ENCODE data around the gene CEACAM3.

DNA sequence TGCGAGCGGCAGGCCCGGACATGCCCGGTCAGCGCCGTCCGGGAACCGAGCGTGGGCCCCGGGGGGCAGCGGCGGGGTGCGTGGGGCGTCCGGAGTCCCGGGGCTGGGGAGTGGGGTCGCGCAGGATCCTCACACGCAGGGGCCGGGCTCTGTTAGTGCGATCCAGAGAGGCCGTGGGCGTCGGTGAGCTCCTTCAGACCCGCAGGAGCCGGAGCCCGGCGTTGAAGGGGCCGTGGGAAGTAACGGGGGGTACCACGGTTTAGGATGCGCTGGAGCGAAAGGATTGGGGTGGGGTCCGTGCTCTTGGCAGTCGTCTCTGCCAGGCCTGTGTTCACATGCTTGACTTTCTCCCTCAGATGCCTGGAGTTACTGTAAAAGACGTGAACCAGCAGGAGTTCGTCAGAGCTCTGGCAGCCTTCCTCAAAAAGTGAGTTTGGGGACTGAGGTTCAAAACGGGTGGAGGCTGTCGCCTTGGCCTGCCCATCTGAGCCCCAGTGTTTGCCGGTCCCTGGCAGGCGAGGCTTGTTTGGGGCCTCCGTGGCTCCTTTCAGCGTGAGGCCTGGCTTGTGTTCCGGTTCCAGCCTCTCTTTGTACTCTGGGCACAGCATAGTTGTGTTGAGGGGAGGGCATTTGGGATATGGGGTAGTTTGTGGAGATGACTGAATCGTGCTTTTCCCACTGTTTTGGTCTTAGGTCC, 64.2 kb downstream of the CEACAM3 start:
- TF ChIP-seq, protein P1, sequence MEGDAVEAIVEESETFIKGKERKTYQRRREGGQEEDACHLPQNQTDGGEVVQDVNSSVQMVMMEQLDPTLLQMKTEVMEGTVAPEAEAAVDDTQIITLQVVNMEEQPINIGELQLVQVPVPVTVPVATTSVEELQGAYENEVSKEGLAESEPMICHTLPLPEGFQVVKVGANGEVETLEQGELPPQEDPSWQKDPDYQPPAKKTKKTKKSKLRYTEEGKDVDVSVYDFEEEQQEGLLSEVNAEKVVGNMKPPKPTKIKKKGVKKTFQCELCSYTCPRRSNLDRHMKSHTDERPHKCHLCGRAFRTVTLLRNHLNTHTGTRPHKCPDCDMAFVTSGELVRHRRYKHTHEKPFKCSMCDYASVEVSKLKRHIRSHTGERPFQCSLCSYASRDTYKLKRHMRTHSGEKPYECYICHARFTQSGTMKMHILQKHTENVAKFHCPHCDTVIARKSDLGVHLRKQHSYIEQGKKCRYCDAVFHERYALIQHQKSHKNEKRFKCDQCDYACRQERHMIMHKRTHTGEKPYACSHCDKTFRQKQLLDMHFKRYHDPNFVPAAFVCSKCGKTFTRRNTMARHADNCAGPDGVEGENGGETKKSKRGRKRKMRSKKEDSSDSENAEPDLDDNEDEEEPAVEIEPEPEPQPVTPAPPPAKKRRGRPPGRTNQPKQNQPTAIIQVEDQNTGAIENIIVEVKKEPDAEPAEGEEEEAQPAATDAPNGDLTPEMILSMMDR (IDR thresholded peaks at IDR 0.05), result no peak
- no peak for TF ChIP-seq POLR2A (IDR thresholded peaks at IDR 0.05)
- TF ChIP-seq EP300 (IDR thresholded peaks at IDR 0.05), result no peak

All from ovary (tissue), 3 donors.